ENCODE data around the gene HS3ST3B1.

Gene HS3ST3B1

GRCh38 chr17:14318109-14318917 is 17.4 kb downstream of the HS3ST3B1 start:
- DNase-seq, result no peak
- in situ Hi-C loops (cut with MboI; ENCODE audit: low pct_unique_long_range_greater_than_20kb, low sequenced_read_pairs), result no loop called here

DNA sequence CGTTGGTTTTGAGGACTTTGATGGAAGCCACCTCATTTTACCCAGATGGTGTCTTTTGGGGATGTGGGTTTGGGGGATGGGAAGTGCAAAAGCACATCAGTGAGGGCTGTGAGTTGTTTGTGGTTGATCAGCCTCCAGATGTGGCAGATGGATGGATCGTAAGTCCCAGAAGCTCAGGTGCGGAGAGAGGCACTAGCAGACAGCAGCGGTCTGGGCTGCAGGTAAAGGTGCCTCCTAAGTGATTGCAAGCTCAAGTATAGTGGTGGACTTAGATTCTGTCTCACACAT is 18.0 kb downstream of the HS3ST3B1 start:
- DNase-seq, result no peak
- in situ Hi-C loops (cut with MboI; ENCODE audit: low pct_unique_long_range_greater_than_20kb, low sequenced_read_pairs), result no loop called here

GRCh38 chr17:14320098-14320497 is 19.2 kb downstream of the HS3ST3B1 start:
- DNase-seq, result no peak
- in situ Hi-C loops (cut with MboI; ENCODE audit: low pct_unique_long_range_greater_than_20kb, low sequenced_read_pairs), result no loop called here

GRCh38 chr17:14320734-14321475 is 20.0 kb downstream of the HS3ST3B1 start:
- no peak for DNase-seq

GRCh38 chr17:14321476-14321949 is 20.6 kb downstream of the HS3ST3B1 start:
- in situ Hi-C loops (cut with MboI; ENCODE audit: low pct_unique_long_range_greater_than_20kb, low sequenced_read_pairs), result no loop called here
- DNase-seq, result no peak

More at GRCh38 chr17:14320734-14321475, 20.0 kb downstream of the HS3ST3B1 start:
- in situ Hi-C loops (cut with MboI; ENCODE audit: low pct_unique_long_range_greater_than_20kb, low sequenced_read_pairs), result no loop called here

- in situ Hi-C loops (cut with MboI; ENCODE audit: low pct_unique_long_range_greater_than_20kb, low sequenced_read_pairs), result no loop called here
- DNase-seq, result no peak
Observed at GRCh38 chr17:14321980-14322776, 21.3 kb downstream of the HS3ST3B1 start.

GRCh38 chr17:14323522-14323981 is 22.7 kb downstream of the HS3ST3B1 start:
- DNase-seq, result no peak
- in situ Hi-C loops (cut with MboI; ENCODE audit: low pct_unique_long_range_greater_than_20kb, low sequenced_read_pairs), result no loop called here

DNA sequence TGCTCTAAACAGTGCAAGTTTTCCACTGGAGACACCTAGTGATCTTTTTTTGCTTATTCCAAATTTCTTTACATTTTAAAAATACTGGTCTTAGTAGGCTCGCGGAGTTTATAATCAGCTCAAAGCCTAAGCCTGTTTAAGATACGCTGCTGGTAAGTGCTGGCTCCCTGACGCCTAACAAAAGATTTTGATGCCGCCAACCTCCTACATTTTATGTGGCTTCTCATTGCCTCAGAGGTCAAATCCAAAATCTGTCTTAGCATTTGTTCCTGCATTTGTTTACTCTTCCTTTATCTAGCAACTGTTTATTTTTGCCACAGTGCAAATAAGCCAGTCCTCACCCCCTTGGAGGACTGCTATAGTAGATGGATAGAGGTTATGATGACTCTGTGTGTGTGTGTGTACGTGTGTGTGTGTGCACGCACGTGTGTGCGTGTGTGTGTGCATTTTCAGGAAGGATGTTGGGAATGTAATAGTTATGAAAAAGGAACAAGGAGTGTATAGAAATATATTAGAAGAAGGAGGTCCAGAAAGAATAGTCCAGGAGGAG is 24.8 kb downstream of the HS3ST3B1 start:
- in situ Hi-C loops (cut with MboI; ENCODE audit: low pct_unique_long_range_greater_than_20kb, low sequenced_read_pairs), result no loop called here
- DNase-seq, result no peak

DNA sequence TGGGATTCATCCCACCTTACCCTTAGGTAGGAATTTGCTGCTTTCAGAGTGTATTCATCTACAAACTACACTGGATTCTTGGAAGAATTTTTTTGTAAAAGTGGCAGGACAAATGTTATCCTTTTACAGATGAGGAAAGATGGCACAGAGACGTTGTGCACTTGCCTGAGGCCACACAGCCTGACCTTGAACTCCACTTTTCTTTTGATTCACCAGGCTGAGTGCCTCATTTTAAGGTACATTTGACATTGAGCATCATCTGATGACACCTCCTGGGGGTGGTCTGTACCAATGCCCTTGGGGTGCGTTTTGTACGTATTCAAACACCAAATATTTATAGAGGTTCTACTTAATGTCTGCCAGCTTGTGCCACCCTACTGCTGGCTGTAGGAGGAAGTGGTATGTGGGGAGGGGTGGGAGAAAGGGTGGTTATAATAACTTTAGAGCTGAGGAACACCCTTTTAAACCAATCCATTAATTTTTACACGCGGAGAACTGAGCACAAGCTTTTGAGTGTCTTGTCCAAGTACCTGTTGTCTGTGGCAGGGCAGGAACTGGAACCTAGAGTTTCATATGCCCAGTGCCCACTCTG is 29.1 kb downstream of the HS3ST3B1 start:
- DNase-seq, result no peak
- in situ Hi-C loops (cut with MboI; ENCODE audit: low pct_unique_long_range_greater_than_20kb, low sequenced_read_pairs), result no loop called here

GRCh38 chr17:14330492-14330962 is 29.6 kb downstream of the HS3ST3B1 start:
- in situ Hi-C loops (cut with MboI; ENCODE audit: low pct_unique_long_range_greater_than_20kb, low sequenced_read_pairs), result no loop called here
- DNase-seq, result no peak

DNA sequence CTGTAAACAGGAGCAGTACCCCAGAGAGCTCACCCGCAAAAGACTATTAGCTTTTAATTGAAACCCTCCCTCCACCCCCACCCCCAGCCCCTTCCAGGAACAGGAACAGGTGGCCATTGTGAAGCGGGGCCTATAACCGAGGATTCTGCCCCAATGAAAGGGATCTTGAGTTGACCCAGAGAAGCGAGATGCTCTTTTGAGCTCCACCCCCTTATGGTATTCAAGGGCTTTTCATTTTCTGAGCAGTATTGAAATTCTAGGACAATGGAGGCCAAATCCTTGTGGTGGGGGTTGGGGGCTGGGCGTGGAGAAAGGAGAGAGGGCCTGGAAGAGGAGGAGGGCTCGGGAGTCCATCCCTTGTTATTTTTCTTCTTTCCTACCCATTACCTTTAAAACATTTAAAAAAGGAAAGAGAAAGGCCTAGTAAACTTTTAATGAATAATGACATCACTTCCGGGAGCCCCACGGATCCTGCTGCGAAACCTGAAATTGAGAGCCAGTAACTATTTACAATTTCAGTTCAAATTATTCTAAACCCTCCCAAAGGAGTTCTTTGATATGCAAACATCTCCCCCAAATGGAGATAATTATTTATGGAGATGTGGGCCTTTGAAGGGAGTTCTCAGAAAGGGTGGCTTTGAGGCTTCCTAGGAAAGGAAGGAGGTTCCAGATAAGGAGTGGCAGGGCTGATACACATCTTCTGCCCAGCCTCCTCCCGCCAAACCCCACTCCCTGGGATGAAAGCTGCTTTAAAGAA is 30.5 kb downstream of the HS3ST3B1 start:
- in situ Hi-C loops (cut with MboI; ENCODE audit: low pct_unique_long_range_greater_than_20kb, low sequenced_read_pairs), result no loop called here
- DNase-seq, result no peak

GRCh38 chr17:14331982-14332298 is 31.1 kb downstream of the HS3ST3B1 start:
- in situ Hi-C loops (cut with MboI; ENCODE audit: low pct_unique_long_range_greater_than_20kb, low sequenced_read_pairs), result no loop called here
- DNase-seq, result no peak

DNA sequence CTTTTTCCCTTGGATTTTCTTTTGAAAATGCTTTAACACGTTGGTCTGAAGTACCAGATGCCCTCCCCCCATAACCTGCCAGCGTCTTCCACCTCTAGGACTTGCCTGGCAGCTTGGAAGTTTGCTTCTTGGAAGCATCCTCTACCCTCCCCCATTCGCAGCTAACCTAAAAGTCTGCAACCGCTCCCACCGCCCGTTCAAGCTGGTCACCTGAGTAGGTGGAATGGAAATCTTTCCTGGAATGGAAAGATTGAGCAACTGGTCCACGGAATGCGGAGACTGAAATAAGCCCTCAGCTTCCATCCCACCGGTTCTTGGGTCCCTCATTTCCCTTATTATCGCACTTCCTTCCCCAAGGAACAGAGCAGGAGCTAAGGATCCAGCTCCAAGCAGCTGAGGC is 31.4 kb downstream of the HS3ST3B1 start:
- DNase-seq, result no peak
- in situ Hi-C loops (cut with MboI; ENCODE audit: low pct_unique_long_range_greater_than_20kb, low sequenced_read_pairs), result no loop called here

GRCh38 chr17:14333506-14333905 is 32.6 kb downstream of the HS3ST3B1 start:
- DNase-seq, result no peak
- in situ Hi-C loops (cut with MboI; ENCODE audit: low pct_unique_long_range_greater_than_20kb, low sequenced_read_pairs), result no loop called here

DNA sequence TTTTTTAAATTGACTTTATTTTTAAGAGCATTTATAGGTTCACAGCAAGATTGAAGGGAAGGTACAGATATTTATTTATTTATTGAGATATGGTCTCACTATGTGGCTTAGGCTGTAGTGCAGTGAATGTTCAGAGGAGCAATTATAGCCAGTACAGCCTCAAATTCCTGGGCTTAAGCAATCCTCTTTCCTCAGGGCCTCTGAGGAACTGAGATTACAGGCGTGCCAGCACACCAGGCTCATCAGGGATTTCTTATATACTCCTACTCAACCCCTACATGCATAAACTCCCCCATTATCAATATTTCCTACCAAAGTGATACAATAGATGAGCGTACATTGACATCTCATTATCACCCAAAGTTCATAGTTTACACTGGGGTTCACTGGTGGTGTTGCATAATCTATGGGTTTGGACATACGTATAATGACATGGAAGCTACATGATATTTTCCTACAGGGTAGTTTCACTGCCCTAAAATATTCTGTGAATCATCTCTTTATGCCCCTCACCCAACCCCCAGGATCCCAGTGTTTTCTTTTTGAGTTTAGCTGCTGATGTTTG is 33.5 kb downstream of the HS3ST3B1 start:
- in situ Hi-C loops (cut with MboI; ENCODE audit: low pct_unique_long_range_greater_than_20kb, low sequenced_read_pairs), result no loop called here
- no peak for DNase-seq

DNA sequence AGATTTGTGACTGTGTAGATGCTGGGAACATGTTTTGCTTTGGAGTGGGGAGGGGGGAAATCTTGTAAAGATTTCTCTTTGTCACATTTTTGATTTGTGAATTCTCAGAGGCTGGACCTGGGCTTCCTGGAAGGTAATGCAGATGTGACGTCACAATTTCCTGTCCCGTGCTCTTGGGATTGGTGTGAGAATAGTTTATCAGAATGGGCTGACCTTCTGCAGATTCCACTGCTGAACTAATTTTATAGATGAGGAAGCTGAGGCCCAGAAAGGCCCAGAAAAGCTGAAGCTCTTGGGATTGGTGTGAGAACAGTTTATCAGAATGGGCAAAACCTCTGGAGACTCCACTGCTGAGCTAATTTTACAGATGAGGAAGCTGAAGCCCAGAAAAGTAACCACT is 34.0 kb downstream of the HS3ST3B1 start:
- in situ Hi-C loops (cut with MboI; ENCODE audit: low pct_unique_long_range_greater_than_20kb, low sequenced_read_pairs), result no loop called here
- peak; percentile 35 for DNase-seq

GRCh38 chr17:14336418-14336817 is 35.5 kb downstream of the HS3ST3B1 start:
- DNase-seq, result no peak
- in situ Hi-C loops (cut with MboI; ENCODE audit: low pct_unique_long_range_greater_than_20kb, low sequenced_read_pairs), result no loop called here

GRCh38 chr17:14337596-14338079 is 36.8 kb downstream of the HS3ST3B1 start:
- DNase-seq, result no peak
- in situ Hi-C loops (cut with MboI; ENCODE audit: low pct_unique_long_range_greater_than_20kb, low sequenced_read_pairs), result no loop called here

Measured in KBM-7 (cell line).